ENCODE data around the gene LRRIQ1.

LRRIQ1 gene

DNA sequence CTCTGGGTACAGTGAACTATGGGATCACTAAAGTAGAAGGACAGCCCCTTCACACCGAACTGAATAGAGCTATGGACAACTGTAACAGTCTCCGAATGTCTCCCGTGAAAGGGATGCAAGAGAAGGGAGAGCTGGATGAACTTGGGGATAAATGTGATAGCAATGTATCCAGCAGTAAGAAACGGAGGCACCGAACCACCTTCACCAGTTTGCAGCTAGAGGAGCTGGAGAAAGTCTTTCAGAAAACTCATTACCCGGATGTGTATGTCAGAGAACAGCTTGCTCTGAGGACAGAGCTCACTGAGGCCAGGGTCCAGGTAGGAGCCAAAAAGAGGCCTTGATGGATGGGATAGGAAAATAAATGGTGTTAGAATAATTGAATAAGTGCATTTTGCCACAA lies 247.4 kb downstream of the LRRIQ1 start:
- H3K4me1 ChIP-seq (ENCODE audit: low read length), result no peaks in the 10 kb centered on the region
- H3F3A ChIP-seq (ENCODE audit: insufficient read depth, low read length), result no peaks in the 10 kb centered on the region
- no peak for TF ChIP-seq EZH2 (optimal IDR thresholded peaks at IDR 0.05; ENCODE audit: low read depth, low read length)
- TF ChIP-seq EZH2phosphoT487 (IDR thresholded peaks at IDR 0.05; ENCODE audit: low read length), result no peak
- TF ChIP-seq, protein P1, sequence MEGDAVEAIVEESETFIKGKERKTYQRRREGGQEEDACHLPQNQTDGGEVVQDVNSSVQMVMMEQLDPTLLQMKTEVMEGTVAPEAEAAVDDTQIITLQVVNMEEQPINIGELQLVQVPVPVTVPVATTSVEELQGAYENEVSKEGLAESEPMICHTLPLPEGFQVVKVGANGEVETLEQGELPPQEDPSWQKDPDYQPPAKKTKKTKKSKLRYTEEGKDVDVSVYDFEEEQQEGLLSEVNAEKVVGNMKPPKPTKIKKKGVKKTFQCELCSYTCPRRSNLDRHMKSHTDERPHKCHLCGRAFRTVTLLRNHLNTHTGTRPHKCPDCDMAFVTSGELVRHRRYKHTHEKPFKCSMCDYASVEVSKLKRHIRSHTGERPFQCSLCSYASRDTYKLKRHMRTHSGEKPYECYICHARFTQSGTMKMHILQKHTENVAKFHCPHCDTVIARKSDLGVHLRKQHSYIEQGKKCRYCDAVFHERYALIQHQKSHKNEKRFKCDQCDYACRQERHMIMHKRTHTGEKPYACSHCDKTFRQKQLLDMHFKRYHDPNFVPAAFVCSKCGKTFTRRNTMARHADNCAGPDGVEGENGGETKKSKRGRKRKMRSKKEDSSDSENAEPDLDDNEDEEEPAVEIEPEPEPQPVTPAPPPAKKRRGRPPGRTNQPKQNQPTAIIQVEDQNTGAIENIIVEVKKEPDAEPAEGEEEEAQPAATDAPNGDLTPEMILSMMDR (IDR thresholded peaks at IDR 0.05; ENCODE audit: low read length), result no peak
- no peaks in the 10 kb centered on the region for H3K9me3 ChIP-seq (replicated peaks; ENCODE audit: insufficient read depth, low read length)
- H3K9me2 ChIP-seq (replicated peaks; ENCODE audit: insufficient read depth, low read length), result no peaks in the 10 kb centered on the region
- no peak overlapping the region for H3K27ac ChIP-seq (ENCODE audit: low read length)
- no peak overlapping the region for H3K4me2 ChIP-seq (ENCODE audit: low read depth, low read length)
- no peak overlapping the region for H3K4me3 ChIP-seq (ENCODE audit: low read length)
- H3K36me3 ChIP-seq (replicated peaks; ENCODE audit: insufficient read depth, low read length), result no peaks in the 10 kb centered on the region
- H3K9ac ChIP-seq (ENCODE audit: low read length), result no peak overlapping the region
- DNase-seq, result no peak
- no peak overlapping the region for H2AFZ ChIP-seq (ENCODE audit: low read length)
- no peaks in the 10 kb centered on the region; the same call in 1 of the 2 replicates for H3K27me3 ChIP-seq (replicated peaks; ENCODE audit: insufficient read depth, low read length)
- no peaks in the 10 kb centered on the region for H4K20me1 ChIP-seq (ENCODE audit: insufficient read depth, low read length)
- no peaks in the 10 kb centered on the region for H3K79me2 ChIP-seq (ENCODE audit: low read length)
